ENCODE data around the gene MAS1L.

MAS1L gene

DNA sequence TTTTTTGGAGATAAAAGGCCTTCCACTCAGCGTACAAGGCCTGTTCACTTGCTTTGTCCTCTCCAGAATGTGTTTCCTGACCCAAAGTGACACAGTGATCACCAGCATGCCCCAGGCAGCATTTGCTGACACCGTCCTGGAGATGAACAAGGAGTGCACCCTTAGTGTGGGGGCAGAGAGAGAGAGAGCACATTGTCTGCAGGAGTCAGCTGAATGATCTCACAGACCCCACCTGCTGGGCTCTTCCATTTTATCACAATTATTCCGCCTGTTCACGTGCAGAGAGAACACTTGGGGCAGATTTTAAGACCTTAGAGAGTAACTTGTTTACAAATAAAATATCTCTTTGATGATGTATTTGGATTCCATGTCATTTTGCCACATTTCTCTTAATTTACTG, 22.4 kb upstream of the MAS1L start:
- no peak for DNase-seq (ENCODE audit: low read depth in 2 of 2)

DNA sequence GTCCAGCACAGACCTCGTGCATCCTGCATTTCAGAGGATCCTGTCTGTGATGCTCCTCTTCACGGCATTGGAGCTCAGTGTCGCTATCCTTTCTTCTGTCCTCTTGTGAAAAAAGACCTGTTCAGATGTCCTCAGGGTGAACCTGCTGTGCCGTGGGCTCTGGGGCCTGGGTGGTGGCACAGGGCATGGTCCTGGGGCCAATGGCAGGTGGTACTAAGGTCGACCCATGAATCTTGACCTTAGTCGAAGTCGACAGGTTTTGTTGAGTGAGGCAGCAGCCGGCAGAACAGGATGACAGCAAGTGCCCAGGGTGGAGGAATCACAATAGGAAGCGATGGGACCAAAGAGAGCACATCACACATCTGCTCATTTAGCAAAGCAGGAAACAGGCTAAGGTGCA, 22.0 kb upstream of the MAS1L start:
- no peak for DNase-seq (ENCODE audit: low read depth in 2 of 2)

DNA sequence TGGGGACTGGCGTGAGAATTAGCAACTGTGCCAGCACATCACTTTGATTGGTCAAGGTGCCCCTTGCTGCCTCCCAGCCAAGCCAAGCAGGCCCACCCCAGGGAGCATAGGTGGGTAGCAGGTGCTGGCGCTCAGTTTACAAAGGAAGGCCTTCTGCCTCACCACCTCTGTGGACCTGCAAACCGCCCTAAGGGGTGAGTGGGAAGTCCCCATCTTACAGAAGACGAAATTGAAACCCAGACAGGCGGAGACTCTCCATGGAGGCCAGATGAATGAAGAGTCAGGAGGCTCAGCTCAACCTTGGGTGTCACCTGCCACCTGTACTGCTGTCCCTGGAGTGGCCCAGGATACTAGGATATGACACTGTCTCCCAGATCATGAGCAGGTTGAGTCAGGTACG, 21.5 kb upstream of the MAS1L start:
- DNase-seq (ENCODE audit: low read depth in 2 of 2): no peak

DNA sequence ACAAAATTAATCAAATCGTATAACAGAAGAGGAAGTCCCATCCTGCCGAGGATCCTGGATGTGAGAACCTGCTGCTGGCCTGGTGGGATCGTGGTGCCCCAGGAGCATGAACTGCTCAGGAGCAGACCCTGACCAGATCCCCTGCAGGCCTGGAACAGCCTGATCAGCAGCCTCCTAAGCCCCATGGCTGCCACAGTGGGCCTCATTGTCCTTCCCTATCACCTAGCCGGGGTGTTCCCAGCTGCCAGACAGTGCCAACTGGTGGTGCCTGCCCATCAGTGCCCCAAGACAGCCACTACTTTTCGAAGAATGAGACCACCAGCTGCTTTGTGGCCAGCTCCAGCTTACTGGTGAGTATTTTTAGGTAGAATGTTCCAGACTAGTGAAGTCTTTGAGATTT, 19.6 kb upstream of the MAS1L start:
- no peak for DNase-seq (ENCODE audit: low read depth in 2 of 2)

DNA sequence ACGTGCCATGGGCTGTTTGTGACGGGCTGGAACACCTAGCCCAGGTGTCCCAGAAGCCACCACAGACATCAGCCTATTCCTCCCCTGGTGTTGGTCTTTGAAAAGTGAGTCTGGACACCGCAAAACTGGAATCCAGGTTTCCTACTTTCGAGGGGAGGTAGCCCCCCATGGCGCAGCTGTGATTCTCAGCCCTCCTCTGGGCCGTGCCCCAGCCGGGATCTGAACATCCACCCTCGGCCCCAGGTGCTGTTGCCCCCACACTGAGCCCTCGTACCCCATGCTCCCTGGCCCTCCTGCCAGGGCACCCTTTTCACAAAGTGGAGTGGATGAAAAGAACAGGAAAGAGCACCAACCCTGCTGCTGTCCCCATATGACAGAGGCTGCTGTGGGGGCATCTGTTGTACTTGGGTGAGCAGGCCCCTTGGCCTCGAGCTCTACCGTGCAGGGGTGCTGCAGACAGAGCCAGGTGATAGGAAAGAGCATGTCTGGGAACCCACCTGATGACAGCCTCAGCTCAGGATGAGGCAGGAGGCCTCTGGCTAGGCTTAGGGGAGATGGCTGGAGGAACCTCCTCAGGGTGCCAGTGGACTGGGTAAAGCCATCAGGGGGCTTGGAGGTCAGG, 18.8 kb upstream of the MAS1L start:
- no peak for DNase-seq (ENCODE audit: low read depth in 2 of 2)

GRCh38 chr6:29505808-29506207, 18.1 kb upstream of the MAS1L start:
- no peak for DNase-seq (ENCODE audit: low read depth in 2 of 2)

DNA sequence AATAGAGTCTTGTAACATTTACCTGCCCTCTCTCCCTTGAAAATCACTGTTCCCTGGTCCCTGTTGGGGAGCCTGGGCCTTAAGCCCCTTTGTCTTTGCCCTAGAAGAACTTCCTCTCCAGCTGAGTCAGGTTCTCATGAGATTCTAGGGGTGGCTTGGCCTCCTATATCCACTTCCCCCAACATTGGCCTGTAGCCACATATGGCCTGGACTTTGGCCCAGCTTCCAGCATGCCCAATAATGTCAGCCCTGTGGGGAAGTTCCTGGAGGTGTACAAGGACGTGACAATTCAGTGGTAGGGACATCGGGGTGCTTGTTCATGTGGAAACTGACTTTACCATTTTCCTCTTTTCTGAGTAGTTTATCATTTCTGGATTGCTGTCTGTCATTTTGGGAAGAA, 17.2 kb upstream of the MAS1L start:
- no peak for DNase-seq (ENCODE audit: low read depth in 2 of 2)

DNA sequence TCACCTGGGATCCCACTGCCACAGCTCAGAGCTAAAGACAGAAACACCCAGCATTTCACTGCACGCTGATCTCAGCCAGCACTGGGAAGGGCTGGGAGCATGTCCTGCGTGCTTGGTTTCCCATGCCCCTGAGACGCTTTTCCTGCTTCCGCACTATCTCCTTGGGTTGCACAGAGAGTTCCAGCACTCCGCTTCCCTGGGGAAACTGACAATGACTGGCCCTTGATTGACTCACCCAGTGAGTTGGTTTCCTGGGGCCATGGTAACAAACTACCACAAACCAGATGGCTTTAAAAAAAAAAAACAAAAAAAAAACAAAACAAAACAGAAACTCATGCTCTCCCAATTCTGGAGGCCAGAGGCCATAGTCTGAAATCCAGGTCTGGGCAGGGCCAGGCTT, 14.8 kb upstream of the MAS1L start:
- DNase-seq (ENCODE audit: low read depth in 2 of 2): no peak

- no peak for DNase-seq (ENCODE audit: low read depth in 2 of 2)
These were observed 14.4 kb upstream of the MAS1L start for GRCh38 chr6:29502181-29502580.

DNA sequence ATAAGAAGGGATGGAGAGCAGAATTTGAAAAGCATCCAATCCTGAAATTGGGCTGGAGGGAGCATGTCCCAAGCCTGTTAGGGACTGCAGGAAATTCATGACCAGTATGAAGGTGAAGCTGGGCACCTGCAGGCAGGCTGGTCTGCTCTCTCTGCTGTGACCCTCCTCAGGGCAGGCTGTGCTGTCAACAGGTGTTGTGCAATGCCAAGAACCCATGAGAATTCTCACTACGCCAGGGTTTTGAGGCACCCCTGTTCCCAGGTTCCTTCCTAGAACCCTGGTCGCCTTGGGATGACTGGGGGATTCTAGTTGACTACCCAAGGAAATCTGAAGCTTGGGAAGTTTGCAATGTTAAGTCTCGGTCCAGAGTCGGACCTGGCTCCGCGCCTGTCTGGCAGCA, 13.3 kb upstream of the MAS1L start:
- no peak for DNase-seq (ENCODE audit: low read depth in 2 of 2)

DNA sequence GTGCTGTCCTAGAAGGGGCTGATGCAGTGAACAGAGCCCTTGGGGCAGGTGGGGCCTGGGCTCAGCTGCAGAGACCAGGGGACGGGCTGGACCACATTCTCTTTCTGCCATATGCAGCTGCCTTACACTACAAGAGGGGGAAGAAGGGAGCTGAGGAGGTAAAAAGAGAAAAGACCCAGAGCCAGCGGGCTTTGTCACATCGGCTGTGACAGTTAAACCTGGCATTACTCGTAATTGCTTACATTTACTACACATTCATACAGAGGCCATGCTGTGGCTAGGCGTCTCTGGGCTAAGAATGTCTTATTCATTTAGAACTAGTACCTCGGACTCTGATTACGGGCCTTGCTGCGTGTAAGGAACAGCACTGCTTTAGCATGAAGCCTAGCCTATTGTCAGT, 12.8 kb upstream of the MAS1L start:
- no peak for DNase-seq (ENCODE audit: low read depth in 2 of 2)

DNA sequence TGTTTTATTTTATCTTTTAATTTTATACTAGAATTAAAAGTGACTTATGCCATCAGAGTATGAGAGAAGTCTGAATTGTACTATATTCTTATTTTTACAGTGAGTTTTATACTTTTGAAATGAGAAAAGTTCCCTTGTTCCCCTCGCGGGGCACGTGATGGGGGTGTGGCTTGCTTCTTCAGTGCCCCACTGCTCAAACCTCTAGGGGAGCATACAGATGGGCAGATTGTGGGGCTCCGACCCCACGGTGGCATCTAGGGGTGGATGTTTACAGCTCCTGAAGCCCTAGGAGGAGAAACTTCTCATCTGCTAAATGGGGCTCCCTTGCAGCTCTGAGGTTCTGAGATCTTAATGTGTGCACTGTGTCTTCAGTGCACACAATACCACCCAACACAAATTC, 11.9 kb upstream of the MAS1L start:
- no peak for DNase-seq (ENCODE audit: low read depth in 2 of 2)

DNA sequence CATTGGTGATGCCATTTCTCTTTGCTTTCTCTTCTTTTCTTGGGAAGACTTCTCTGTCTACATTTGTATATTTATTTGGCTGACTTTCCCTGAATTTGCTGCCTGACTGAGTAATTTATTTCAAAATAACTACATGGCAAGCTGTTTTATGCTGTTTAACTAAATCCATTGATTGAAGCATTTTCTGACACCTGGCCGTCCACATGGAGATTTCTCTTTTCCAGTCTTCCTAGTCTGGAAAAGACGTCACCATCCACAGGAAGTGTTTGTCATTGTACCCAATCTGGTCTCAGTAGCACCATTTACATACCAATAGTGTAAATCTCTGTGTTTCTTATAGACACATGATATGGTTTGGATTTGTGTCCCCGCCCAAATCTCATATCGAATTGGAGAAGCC, 9.2 kb upstream of the MAS1L start:
- DNase-seq (ENCODE audit: low read depth in 2 of 2): no peak

DNA sequence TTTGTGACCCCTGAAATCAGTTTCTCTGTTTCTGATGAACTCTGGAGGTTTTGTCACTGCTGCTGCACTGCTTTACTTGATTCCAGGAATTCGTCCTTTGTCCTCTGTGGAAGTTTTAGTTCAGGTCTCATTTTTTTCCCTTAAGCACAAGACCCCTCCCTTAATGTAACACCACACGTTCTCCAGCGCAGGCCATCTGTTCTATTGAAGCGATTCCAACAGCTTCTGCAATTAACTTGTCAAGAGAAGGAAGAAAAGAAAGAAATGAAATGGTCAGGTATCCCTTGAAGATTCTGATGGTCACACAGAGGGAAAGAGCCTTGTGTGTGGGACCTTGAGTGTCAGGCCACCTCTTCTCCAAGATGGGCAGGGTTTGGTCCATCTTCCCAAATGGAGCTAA, 7.8 kb upstream of the MAS1L start:
- no peak for DNase-seq (ENCODE audit: low read depth in 2 of 2)

- no peak for DNase-seq (ENCODE audit: low read depth in 2 of 2)
These were observed 6.4 kb upstream of the MAS1L start for GRCh38 chr6:29494131-29494530.

DNA sequence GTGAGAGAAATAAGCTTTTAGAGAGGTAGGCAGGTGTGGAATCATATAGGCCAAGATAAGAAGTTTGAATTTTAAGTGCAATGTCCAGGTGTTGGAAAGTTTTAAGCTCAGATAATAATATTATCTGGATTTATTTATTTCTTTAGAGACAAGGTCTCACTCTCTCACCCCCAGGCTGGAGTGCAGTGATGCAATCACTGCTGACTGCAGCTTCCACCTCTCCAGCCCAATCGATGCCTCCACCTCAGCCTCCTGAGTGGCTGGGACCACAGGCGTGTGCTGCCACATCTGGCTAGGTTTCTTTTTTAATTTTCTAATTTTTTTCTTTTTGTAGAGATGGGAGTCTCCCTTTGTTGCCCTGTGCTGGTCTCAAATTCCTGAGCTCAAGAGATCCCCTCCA, 5.5 kb upstream of the MAS1L start:
- DNase-seq (ENCODE audit: low read depth in 2 of 2): no peak

GRCh38 chr6:29491574-29491973, 3.8 kb upstream of the MAS1L start:
- DNase-seq (ENCODE audit: low read depth in 2 of 2): no peak

DNA sequence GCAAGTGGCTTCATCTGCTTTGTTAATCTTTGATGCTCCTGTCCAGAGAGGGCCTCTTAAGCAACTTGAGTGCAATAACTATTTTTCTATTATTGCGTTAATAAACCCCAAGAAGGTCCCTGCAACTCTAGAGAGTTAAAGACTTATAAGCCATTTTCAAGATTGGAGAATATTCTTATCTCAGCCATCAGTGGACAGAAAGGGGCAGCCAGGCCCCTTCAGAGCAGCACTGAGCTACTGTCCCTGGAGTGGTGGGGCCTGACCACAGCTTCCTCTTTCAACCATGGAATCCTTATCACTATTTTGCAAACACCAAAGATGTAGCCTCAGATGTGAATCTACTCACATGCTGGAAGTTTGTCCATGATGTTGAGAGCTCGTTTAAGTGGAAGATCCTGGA, 2.8 kb upstream of the MAS1L start:
- no peak for DNase-seq (ENCODE audit: low read depth in 2 of 2)

- DNase-seq (ENCODE audit: low read depth in 2 of 2): no peak
These were observed 2.3 kb upstream of the MAS1L start for GRCh38 chr6:29490055-29490454.

- DNase-seq (ENCODE audit: low read depth in 2 of 2): no peak
These were observed 1.5 kb upstream of the MAS1L start for GRCh38 chr6:29489286-29489685.

- DNase-seq (ENCODE audit: low read depth in 2 of 2): no peak
These were observed 1.1 kb upstream of the MAS1L start for GRCh38 chr6:29488874-29489273.

DNA sequence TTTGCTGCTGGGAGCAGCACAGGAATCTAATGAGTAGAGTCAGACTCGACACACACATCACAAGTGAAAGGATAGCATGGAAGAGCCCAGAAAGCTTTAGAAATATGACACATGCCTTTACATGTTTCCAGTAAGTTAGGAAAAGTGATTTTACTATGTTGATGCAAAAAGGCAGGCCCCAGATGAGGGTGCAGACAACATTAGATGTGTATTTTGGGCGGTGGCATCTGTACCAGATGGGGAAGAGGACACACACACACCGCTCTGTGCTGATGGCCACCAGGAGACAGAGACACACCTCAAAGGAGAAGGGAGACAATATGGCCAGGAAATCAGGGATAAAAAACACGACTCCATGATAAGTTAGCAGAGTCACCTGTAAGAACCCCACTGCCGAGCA, 625 bp downstream of the MAS1L start:
- no peak for DNase-seq (ENCODE audit: low read depth in 2 of 2)

DNA sequence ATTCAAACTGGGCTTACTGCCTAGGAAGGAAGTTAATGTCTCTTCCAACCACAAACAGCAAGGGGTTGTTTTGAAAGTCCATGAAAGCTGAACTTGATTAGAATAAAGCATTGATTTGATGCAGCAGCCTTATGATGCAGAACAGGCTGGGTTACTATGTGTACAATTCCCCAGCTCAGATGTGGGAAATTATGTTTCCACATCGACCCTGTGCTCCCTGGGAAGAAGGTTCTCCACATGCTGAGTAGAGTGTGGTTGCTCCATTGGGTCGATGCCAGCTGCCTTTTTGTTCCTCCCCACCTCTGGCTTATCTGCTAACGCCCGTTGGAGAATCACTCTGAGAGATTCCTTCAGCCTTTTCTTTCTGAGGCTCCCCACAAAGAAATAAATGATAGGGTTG, 1.2 kb downstream of the MAS1L start:
- no peak for DNase-seq (ENCODE audit: low read depth in 2 of 2)

- no peak for DNase-seq (ENCODE audit: low read depth in 2 of 2)
These were observed 4.0 kb downstream of the MAS1L start for GRCh38 chr6:29483735-29484134.

DNA sequence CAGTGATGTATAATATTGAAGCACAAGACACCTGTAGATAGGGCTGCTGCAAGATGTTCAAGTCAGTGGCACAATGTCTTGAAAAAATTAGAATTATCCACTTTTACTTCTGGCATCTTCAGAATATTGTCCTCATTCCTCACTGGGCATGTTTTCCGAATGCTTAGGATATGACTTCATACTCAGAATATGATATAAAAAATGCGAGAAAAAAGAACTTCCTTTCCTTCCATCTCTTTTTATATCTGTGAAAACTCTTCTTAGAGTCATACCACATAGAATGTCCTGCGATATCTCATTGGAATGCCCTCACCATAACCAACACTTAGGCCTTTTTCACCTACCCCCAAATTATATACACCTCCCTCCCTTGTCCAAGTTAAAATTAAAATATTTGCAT, 4.6 kb downstream of the MAS1L start:
- DNase-seq (ENCODE audit: low read depth in 2 of 2): no peak

All from stimulated activated CD8-positive, alpha-beta memory T cell treated with anti-CD3 and anti-CD28 coated beads, Interleukin-2, amount 100 ng/mL, for 48 hours (primary cell).